ENCODE results near the gene PLBD1.

Gene PLBD1

DNA sequence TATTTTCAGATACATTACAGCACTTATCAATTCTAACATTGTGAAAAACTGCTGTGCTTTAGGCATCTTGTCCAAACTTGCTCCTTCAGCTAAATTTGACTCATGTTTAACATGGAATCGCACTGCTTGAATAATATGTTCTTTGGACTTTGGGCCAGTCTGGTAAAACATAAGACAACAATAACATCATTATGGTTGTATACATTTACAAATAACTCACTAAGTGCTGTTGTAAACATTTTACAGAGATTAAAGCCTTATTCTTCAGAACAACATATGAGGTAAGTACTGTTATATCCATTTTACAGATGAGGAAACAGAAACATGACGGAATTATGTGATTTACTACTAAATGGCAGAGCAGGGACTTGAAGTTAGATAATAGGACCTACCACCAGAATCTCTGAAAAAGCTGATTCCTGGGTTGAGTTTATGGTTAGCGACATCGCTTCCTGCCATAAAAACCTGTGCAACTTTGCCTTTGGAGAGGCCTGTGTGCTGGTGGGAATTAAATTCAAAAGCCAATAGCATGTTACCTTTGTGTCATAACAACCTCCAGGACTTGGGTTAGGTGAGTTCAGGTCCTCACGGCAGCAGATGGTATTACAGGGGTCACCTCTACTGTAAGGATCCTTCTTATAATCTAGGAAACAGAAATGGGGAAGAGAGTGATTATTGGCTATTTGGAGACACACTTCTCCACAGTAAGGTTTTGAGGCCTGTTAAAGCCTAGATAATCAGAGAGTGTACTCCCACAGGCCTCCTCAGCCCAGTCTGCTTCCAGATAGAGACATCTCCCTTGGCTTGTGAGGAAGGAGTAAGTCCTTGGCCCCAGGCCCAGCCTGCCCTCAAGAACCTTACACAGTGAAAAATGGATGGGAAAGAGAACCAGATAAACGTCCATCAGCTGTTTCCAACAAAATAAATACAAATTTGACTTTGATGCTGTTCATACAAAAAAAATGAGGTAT lies 61.8 kb downstream of the PLBD1 start:
- DNase-seq (ENCODE audit: low read depth, low spot score): no peak

- no peak for DNase-seq (ENCODE audit: low read depth, low spot score)
Measured at GRCh38 chr12:14495326-14495725, 72.4 kb downstream of the PLBD1 start.

GRCh38 chr12:14482886-14483285 lies 84.8 kb downstream of the PLBD1 start:
- no peak for DNase-seq (ENCODE audit: low read depth, low spot score)

GRCh38 chr12:14482361-14482760 lies 85.3 kb downstream of the PLBD1 start:
- no peak for DNase-seq (ENCODE audit: low read depth, low spot score)

DNA sequence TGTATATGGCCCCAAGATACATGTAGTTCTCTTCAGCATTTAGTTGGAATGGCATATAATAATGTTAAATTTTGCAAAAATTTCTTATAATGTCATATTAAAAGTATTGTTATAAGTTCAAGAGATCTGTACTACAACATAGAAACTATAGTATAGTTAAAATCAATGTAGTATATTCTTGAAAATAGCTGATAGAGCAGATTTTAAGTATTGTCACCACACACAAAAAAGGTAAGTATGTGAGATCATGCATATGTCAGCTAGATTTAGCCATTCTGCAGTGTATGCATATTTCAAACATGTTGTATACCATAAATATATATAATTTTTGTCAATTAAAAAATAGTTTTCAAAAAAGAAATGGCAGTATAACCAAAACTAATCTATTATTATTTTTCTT lies 86.5 kb downstream of the PLBD1 start:
- DNase-seq (ENCODE audit: low read depth, low spot score): no peak

DNA sequence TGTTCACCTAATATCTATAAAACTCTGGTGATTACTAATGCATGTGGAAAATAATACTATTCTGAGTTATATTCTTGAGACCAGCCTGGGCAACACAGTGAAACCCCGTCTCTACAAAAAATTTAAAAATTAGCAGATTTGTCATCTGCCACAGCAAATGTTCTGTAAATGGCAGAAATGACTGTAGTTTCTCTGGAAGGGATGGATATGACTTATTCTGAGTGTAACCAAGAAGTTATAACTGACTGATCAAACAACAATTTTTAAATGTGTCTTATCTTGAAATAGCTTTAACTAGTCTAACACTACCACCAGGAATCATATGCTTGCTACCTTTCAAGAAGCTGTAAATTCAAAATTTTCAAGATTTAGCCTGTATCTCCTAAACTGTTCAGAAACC lies 88.7 kb downstream of the PLBD1 start:
- no peak for DNase-seq (ENCODE audit: low read depth, low spot score)

DNA sequence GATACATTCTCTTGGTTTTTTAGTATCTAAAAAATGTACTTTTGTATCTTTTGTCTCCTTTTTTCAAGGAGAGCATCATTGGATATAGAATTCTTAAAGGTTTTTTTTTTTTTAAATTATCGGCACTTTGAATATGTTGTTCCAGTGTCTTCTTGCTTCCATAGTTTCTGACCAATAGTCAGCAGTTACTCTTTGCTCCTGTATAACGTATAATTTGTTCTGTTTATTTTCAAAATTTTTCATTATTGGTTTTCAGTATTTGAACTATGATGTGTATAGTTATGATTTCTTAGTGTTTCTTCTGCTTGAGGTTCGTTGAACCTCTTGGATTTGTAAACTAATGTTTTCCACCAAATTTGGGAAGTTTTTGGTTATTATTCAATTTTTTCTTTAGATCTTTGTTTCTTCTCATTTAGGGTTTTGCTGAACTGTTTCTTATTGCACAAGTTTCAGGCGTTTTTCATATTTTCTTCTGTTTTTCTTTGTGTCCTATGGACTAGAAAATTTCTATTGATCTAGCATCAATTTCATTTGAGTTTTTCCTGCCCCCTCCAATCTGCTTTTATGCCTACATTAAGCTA lies 93.9 kb downstream of the PLBD1 start:
- peak; percentile 2 for DNase-seq (ENCODE audit: low read depth, low spot score)

- no peak for DNase-seq (ENCODE audit: low read depth, low spot score)
Measured at GRCh38 chr12:14471497-14471896, 96.2 kb downstream of the PLBD1 start.

DNA sequence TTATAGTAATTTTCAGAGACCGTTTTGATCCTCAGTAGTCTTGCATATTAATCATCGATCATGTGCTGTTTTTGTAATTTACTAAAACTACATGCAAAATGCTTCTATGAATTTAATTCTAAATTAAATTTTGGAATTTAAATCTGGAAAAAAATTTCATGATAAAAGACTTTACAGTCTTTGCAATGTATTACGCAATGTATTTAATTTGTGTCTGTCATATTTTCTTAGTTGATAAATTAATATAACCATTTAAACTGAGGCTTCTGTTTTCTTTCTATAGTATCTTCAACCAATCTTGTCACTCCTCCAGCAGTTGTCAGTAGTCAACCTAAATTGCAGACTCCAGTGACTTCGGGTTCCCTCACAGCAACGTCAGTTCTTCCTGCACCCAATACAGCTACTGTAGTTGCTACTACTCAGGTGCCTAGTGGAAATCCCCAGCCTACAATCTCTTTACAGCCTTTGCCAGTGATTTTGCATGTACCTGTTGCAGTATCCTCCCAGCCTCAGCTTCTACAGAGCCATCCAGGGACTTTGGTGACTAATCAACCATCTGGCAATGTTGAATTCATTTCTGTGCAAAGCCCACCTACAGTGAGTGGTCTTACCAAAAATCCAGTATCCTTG lies 107.4 kb downstream of the PLBD1 start:
- DNase-seq (ENCODE audit: low read depth, low spot score): no peak

GRCh38 chr12:14454098-14454907 lies 113.4 kb downstream of the PLBD1 start:
- no peak for DNase-seq (ENCODE audit: low read depth, low spot score)

All from smooth muscle cell of the brain vasculature (primary cell).